ENCODE results near the gene SORCS3.

SORCS3 gene

GRCh38 chr10:105280895-105281294 lies 639.8 kb downstream of the SORCS3 start:
- ATAC-seq (ENCODE audit: insufficient read depth, low read depth) (no peak), DNase-seq (no peak)
- H3K4me2 ChIP-seq (ENCODE audit: insufficient read depth, low read length): no peak overlapping the region
- no peaks in the 10 kb centered on the region for H3K27me3 ChIP-seq (ENCODE audit: insufficient read depth, low read length, poor library complexity)
- H3K4me1 ChIP-seq (ENCODE audit: insufficient read depth, low read length): no peaks in the 10 kb centered on the region
- H2AFZ ChIP-seq (ENCODE audit: low read depth, low read length): no peak overlapping the region
- no peaks in the 10 kb centered on the region for H3K36me3 ChIP-seq (ENCODE audit: insufficient read depth, low read length)
- TF ChIP-seq EZH2 (IDR thresholded peaks at IDR 0.05; ENCODE audit: borderline replicate concordance, low read depth, low read length, severe bottlenecking) (no peak), CTCF (IDR thresholded peaks at IDR 0.05; ENCODE audit: borderline replicate concordance, extremely low read depth, low read length, poor library complexity, severe bottlenecking) (no peak)
- no peak overlapping the region for H3K9ac ChIP-seq (ENCODE audit: low read depth, low read length)
- no peaks in the 10 kb centered on the region for H3K79me2 ChIP-seq (ENCODE audit: insufficient read depth, low read length)
- no peaks in the 10 kb centered on the region for H3K9me3 ChIP-seq (ENCODE audit: insufficient read depth, low read length, severe bottlenecking)
- no peaks in the 10 kb centered on the region for H4K20me1 ChIP-seq (ENCODE audit: insufficient read depth, low read length)
- H3K27ac ChIP-seq (ENCODE audit: low read length): no peak overlapping the region
- H3K4me3 ChIP-seq (ENCODE audit: low read depth in 1 of 2, low read length in 2 of 2): no peak overlapping the region

GRCh38 chr10:105284476-105285215 lies 643.6 kb downstream of the SORCS3 start:
- no peak for TF ChIP-seq EZH2 (IDR thresholded peaks at IDR 0.05; ENCODE audit: borderline replicate concordance, low read depth, low read length, severe bottlenecking)
- no peak for TF ChIP-seq CTCF (IDR thresholded peaks at IDR 0.05; ENCODE audit: borderline replicate concordance, extremely low read depth, low read length, poor library complexity, severe bottlenecking)
- no peak overlapping the region for H3K4me2 ChIP-seq (ENCODE audit: insufficient read depth, low read length)
- H3K79me2 ChIP-seq (ENCODE audit: insufficient read depth, low read length): no peaks in the 10 kb centered on the region
- no peak overlapping the region for H3K4me3 ChIP-seq (ENCODE audit: low read depth in 1 of 2, low read length in 2 of 2)
- no peak overlapping the region for H2AFZ ChIP-seq (ENCODE audit: low read depth, low read length)
- no peaks in the 10 kb centered on the region for H3K9me3 ChIP-seq (ENCODE audit: insufficient read depth, low read length, severe bottlenecking)
- H3K27ac ChIP-seq (ENCODE audit: low read length): no peak overlapping the region
- no peaks in the 10 kb centered on the region for H3K27me3 ChIP-seq (ENCODE audit: insufficient read depth, low read length, poor library complexity)
- no peaks in the 10 kb centered on the region for H4K20me1 ChIP-seq (ENCODE audit: insufficient read depth, low read length)
- H3K4me1 ChIP-seq (ENCODE audit: insufficient read depth, low read length): no peaks in the 10 kb centered on the region
- H3K36me3 ChIP-seq (ENCODE audit: insufficient read depth, low read length): no peaks in the 10 kb centered on the region
- H3K9ac ChIP-seq (ENCODE audit: low read depth, low read length): no peak overlapping the region
- ATAC-seq (ENCODE audit: insufficient read depth, low read depth): no peak
- DNase-seq: no peak

- H3K4me2 ChIP-seq (ENCODE audit: insufficient read depth, low read length): no peak overlapping the region
- H3K9ac ChIP-seq (ENCODE audit: low read depth, low read length): no peak overlapping the region
- no peaks in the 10 kb centered on the region for H3K27me3 ChIP-seq (ENCODE audit: insufficient read depth, low read length, poor library complexity)
- H3K4me3 ChIP-seq (ENCODE audit: low read depth in 1 of 2, low read length in 2 of 2): no peak overlapping the region
- no peaks in the 10 kb centered on the region for H3K4me1 ChIP-seq (ENCODE audit: insufficient read depth, low read length)
- no peaks in the 10 kb centered on the region for H3K79me2 ChIP-seq (ENCODE audit: insufficient read depth, low read length)
- TF ChIP-seq CTCF (IDR thresholded peaks at IDR 0.05; ENCODE audit: borderline replicate concordance, extremely low read depth, low read length, poor library complexity, severe bottlenecking): no peak
- TF ChIP-seq EZH2 (IDR thresholded peaks at IDR 0.05; ENCODE audit: borderline replicate concordance, low read depth, low read length, severe bottlenecking): no peak
- DNase-seq: no peak
- no peak for ATAC-seq (ENCODE audit: insufficient read depth, low read depth)
- H3K27ac ChIP-seq (ENCODE audit: low read length): no peak overlapping the region
- no peaks in the 10 kb centered on the region for H3K9me3 ChIP-seq (ENCODE audit: insufficient read depth, low read length, severe bottlenecking)
- H4K20me1 ChIP-seq (ENCODE audit: insufficient read depth, low read length): no peaks in the 10 kb centered on the region
- no peak overlapping the region for H2AFZ ChIP-seq (ENCODE audit: low read depth, low read length)
- no peaks in the 10 kb centered on the region for H3K36me3 ChIP-seq (ENCODE audit: insufficient read depth, low read length)
Observed at GRCh38 chr10:105288026-105288425, 646.9 kb downstream of the SORCS3 start.
